ENCODE results near the gene CALM3.
A peak's percentile ranks its signal among the peaks of the same experiment; 100 is the strongest.
"Not testable (repeated sequence)": the region's sequence is repeated elsewhere in the genome, so short reads cannot be mapped to it uniquely, and the experiment has no call there.

Gene CALM3

GRCh38 chr19:46601318-46602224, at the start of gene CALM3:
Gene CALM3 (plus strand): TSS chr19:46601330. CDS start chr19:46601435, 105 bp downstream.
- DNase-seq, result peak; percentile 50

- DNase-seq, result no peak
These were observed 48.2 kb upstream of the CALM3 start for GRCh38 chr19:46552891-46553290.

GRCh38 chr19:46554161-46554560, 47.0 kb upstream of the CALM3 start:
- no peak for DNase-seq

GRCh38 chr19:46555628-46556280, 45.4 kb upstream of the CALM3 start:
- no peak for DNase-seq

GRCh38 chr19:46556471-46556870, 44.7 kb upstream of the CALM3 start:
- DNase-seq, result not testable (repeated sequence)

- no peak for DNase-seq
These were observed 41.9 kb upstream of the CALM3 start for GRCh38 chr19:46559203-46559602.

- DNase-seq, result not testable (repeated sequence)
These were observed 41.5 kb upstream of the CALM3 start for GRCh38 chr19:46559675-46560074.

GRCh38 chr19:46564701-46565100, 36.4 kb upstream of the CALM3 start:
- no peak for DNase-seq

GRCh38 chr19:46571495-46571894, 29.6 kb upstream of the CALM3 start:
- peak; percentile 28 for DNase-seq

- no peak for DNase-seq
These were observed 27.2 kb upstream of the CALM3 start for GRCh38 chr19:46573679-46574498.

GRCh38 chr19:46574533-46574932, 26.6 kb upstream of the CALM3 start:
- DNase-seq, result no peak

GRCh38 chr19:46578450-46578849, 22.7 kb upstream of the CALM3 start:
- no peak for DNase-seq

GRCh38 chr19:46579361-46579879, 21.7 kb upstream of the CALM3 start:
- no peak for DNase-seq

GRCh38 chr19:46580247-46580646, 20.9 kb upstream of the CALM3 start:
- DNase-seq, result no peak

GRCh38 chr19:46585539-46585938, 15.6 kb upstream of the CALM3 start:
- no peak for DNase-seq

- DNase-seq, result no peak
These were observed 14.8 kb upstream of the CALM3 start for GRCh38 chr19:46586294-46586693.

- DNase-seq, result no peak
These were observed 13.3 kb upstream of the CALM3 start for GRCh38 chr19:46587861-46588260.

GRCh38 chr19:46591254-46591653, 9.9 kb upstream of the CALM3 start:
- no peak for DNase-seq

- no peak for DNase-seq
These were observed 9.3 kb upstream of the CALM3 start for GRCh38 chr19:46591870-46592269.

GRCh38 chr19:46596008-46596407, 5.1 kb upstream of the CALM3 start:
- no peak for DNase-seq

- no peak for DNase-seq
These were observed 2.7 kb upstream of the CALM3 start for GRCh38 chr19:46598372-46598917.

GRCh38 chr19:46599716-46600373, 1.3 kb upstream of the CALM3 start:
- peak; percentile 34 for DNase-seq
